ENCODE data around the gene AURKAIP1.

- TF ChIP-seq REST (IDR thresholded peaks at IDR 0.05; ENCODE audit: insufficient read depth in 1 of 2, low read depth in 2 of 2, low read length in 2 of 2) (no peak), POLR2AphosphoS5 (IDR thresholded peaks at IDR 0.05; ENCODE audit: low read depth, low read length) (no peak), SIN3A (IDR thresholded peaks at IDR 0.05; ENCODE audit: borderline replicate concordance, insufficient read depth, low read length) (no peak)
Observed at GRCh38 chr1:1346501-1346890, 28.5 kb downstream of the AURKAIP1 start.

Data from PFSK-1 (cell line).